HepG2 (cell line): ENCODE results near the gene B9D2. TPM values are rescaled to one million over a fixed set of nuclear protein-coding genes. Genes with fewer than 3 reads are reported as not detected.

ENCODE experiments used
- AKNA ChIP-seq: sonication (generic); formaldehyde crosslinking; IDR thresholded peaks from 2 replicates; pipeline ENCODE4 v1.4.0; 2020; ENCODE audit warnings: missing genetic modification reagents, borderline replicate concordance
- ARID4A ChIP-seq: sonication (generic); formaldehyde crosslinking; IDR thresholded peaks from 2 replicates; pipeline ENCODE4 v1.5.0; 2020; ENCODE audit warnings: mild to moderate bottlenecking, missing genetic modification reagents, borderline replicate concordance
- CBX2 ChIP-seq, 2 experiments: fragments of 200-600 bp in 1 of 2; sonication (generic); formaldehyde crosslinking in 1 of 2; IDR thresholded peaks; 2 replicates each; pipeline versions ENCODE4 v1.7.0 to v1.8.1; 2018 to 2022; ENCODE audit warnings: low read depth in 2 of 2, low read length in 1 of 2, mild to moderate bottlenecking in 1 of 2, missing genetic modification reagents in 1 of 2
- DBP ChIP-seq: sonication (generic); formaldehyde crosslinking; IDR thresholded peaks from 2 replicates; pipeline ENCODE4 v1.4.0; 2020; ENCODE audit warnings: missing genetic modification reagents; ENCODE audit errors: not compliant biosample characterization
- KDM6A ChIP-seq: IDR thresholded peaks from 2 replicates; pipeline ENCODE4 v1.6.1; 2016; ENCODE audit warnings: low read depth
- MTF1 ChIP-seq: sonication (generic); formaldehyde crosslinking; IDR thresholded peaks from 2 replicates; pipeline ENCODE4 v1.5.0; 2020; ENCODE audit warnings: missing genetic modification reagents
- RFX5 ChIP-seq: IDR thresholded peaks from 2 replicates; pipeline ENCODE4 v1.6.1; 2011; ENCODE audit warnings: low read depth, low read length, improper control_type of control experiment
- THAP9 ChIP-seq: sonication (generic); formaldehyde crosslinking; IDR thresholded peaks from 2 replicates; pipeline ENCODE4; 2020; ENCODE audit warnings: missing genetic modification reagents, mild to moderate bottlenecking, borderline replicate concordance
- ZNF33A ChIP-seq: sonication (generic); formaldehyde crosslinking; IDR thresholded peaks from 2 replicates; pipeline ENCODE4 v1.5.1; 2020; ENCODE audit warnings: missing genetic modification reagents, mild to moderate bottlenecking, moderate library complexity, borderline replicate concordance
- ZNF547 ChIP-seq: sonication (generic); formaldehyde crosslinking; IDR thresholded peaks from 2 replicates; pipeline ENCODE4 v1.5.1; 2020; ENCODE audit warnings: mild to moderate bottlenecking, missing genetic modification reagents
- ZNF563 ChIP-seq: sonication (generic); formaldehyde crosslinking; IDR thresholded peaks from 2 replicates; pipeline ENCODE4 v1.8.0; 2022; ENCODE audit warnings: mild to moderate bottlenecking, moderate library complexity, missing genetic modification reagents
- polyA plus RNA-seq, 8 experiments: library from polyadenylated mRNA; depleted of rRNA in 3 of 8; stranded (reverse) in 7 of 8; unstranded in 1 of 8; fragments of >200 nt; fragmentation: Illumina TruSeq in 4 of 8; extraction: Trizol in 4 of 8; gene quantifications; 2 replicates each; pipeline versions ENCODE4 v1.2.1 to v1.2.3, GENCODE V29; 2011 to 2016; ENCODE audit warnings: low read depth in 4 of 8, missing spikeins in 1 of 8, mixed read lengths in 1 of 8; ENCODE audit not compliant: insufficient read depth in 1 of 8
- total RNA-seq, 5 experiments: library from RNA; depleted of rRNA; stranded (reverse); fragments of >200 nt; fragmentation: Illumina TruSeq; extraction: Trizol; gene quantifications; 2 replicates each; pipeline ENCODE4 v1.2.3, GENCODE V29; 2016; ENCODE audit warnings: low read depth in 1 of 5

B9D2 gene
- total and polyA plus RNA-seq, 2 of the 13 experiments (the other 11 are each of a cell fraction or from before 2014, with no cell fraction given) = 3.1 to 4.4 TPM

GRCh38 chr19:41310033-41310831 lies 53.7 kb downstream of the B9D2 start, which contains the start of gene CCDC97 (continued):
- TF ChIP-seq ZNF33A (CRISPR knock-in tag) (0 out of 2 replicates have a peak, but pooled peaks have one; percentile 45), DBP (no peak), ZNF547 (CRISPR knock-in tag) (peak; percentile 45; the same call in 1 of the 2 replicates), MTF1 (CRISPR knock-in tag) (no peak), RFX5 (no peak), CBX2 (IDR thresholded peaks at IDR 0.05; ENCODE audit: low read depth, low read length) (no peak), CBX2 (CRISPR knock-in tag; IDR thresholded peaks at IDR 0.05; ENCODE audit: low read depth) (0 out of 2 replicates have a peak, but pooled peaks have one; percentile 81), AKNA (CRISPR knock-in tag) (no peak), THAP9 (CRISPR knock-in tag) (peak; percentile 86; the same call in 1 of the 2 replicates), ZNF563 (CRISPR knock-in tag) (peak; percentile 47; the same call in 1 of the 2 replicates), ARID4A (peak; percentile 88), KDM6A (CRISPR knock-in tag) (no peak)
